ENCODE results near the gene CUTC. TPM values are rescaled to one million over a fixed set of nuclear protein-coding genes. Genes with fewer than 3 reads are reported as not detected.

The CUTC gene
- total RNA-seq, 2 donors from 2014 or later: 17.1 to 17.6 TPM

GRCh38 chr10:99754670-99755069, 22.6 kb downstream of the CUTC start:
- no peaks in the 10 kb centered on the region for H3K9me3 ChIP-seq (ENCODE audit: control insufficient read depth, low read length, poor library complexity, severe bottlenecking)
- Mint-ChIP-seq H3K4me3 (no peak overlapping the region), H3K4me1 (no peaks in the 10 kb centered on the region), H3K27me3 (no peaks in the 10 kb centered on the region), H3K27ac (no peak overlapping the region), H3K36me3 (ENCODE audit: low read depth) (peaks cover 19% of the 10 kb centered on the region)
- ATAC-seq (no peak), DNase-seq (no peak)

- Mint-ChIP-seq H3K4me1 (no peaks in the 10 kb centered on the region), H3K36me3 (ENCODE audit: low read depth) (peaks cover 22% of the 10 kb centered on the region), H3K27ac (no peak overlapping the region), H3K27me3 (no peaks in the 10 kb centered on the region), H3K4me3 (no peak overlapping the region)
- no peaks in the 10 kb centered on the region for H3K9me3 ChIP-seq (ENCODE audit: control insufficient read depth, low read length, poor library complexity, severe bottlenecking)
- ATAC-seq (no peak), DNase-seq (no peak)
Observed at GRCh38 chr10:99756159-99756558, 24.1 kb downstream of the CUTC start.

- no peak for ATAC-seq
- H3K27me3 Mint-ChIP-seq: no peaks in the 10 kb centered on the region
- DNase-seq: no peak
- H3K27ac Mint-ChIP-seq: no peak overlapping the region
- no peaks in the 10 kb centered on the region for H3K9me3 ChIP-seq (ENCODE audit: control insufficient read depth, low read length, poor library complexity, severe bottlenecking)
- peaks cover 24% of the 10 kb centered on the region for H3K36me3 Mint-ChIP-seq (ENCODE audit: low read depth)
- no peaks in the 10 kb centered on the region for H3K4me1 Mint-ChIP-seq
- no peak overlapping the region for H3K4me3 Mint-ChIP-seq
Observed at GRCh38 chr10:99758211-99758891, 26.3 kb downstream of the CUTC start.

GRCh38 chr10:99760321-99760720, 28.3 kb downstream of the CUTC start:
- no peak overlapping the region for H3K4me3 Mint-ChIP-seq
- DNase-seq (no peak), ATAC-seq (no peak)
- H3K27ac Mint-ChIP-seq: no peak overlapping the region
- H3K9me3 ChIP-seq (ENCODE audit: control insufficient read depth, low read length, poor library complexity, severe bottlenecking): no peaks in the 10 kb centered on the region
- H3K36me3 Mint-ChIP-seq (ENCODE audit: low read depth): peaks cover 26% of the 10 kb centered on the region
- H3K27me3 Mint-ChIP-seq: no peaks in the 10 kb centered on the region
- no peaks in the 10 kb centered on the region for H3K4me1 Mint-ChIP-seq

- Mint-ChIP-seq H3K36me3 (ENCODE audit: low read depth) (peaks cover 26% of the 10 kb centered on the region), H3K4me3 (no peak overlapping the region), H3K27me3 (no peaks in the 10 kb centered on the region), H3K4me1 (no peaks in the 10 kb centered on the region), H3K27ac (no peak overlapping the region)
- no peak for DNase-seq
- no peaks in the 10 kb centered on the region for H3K9me3 ChIP-seq (ENCODE audit: control insufficient read depth, low read length, poor library complexity, severe bottlenecking)
- ATAC-seq: no peak
Observed at GRCh38 chr10:99761365-99761764, 29.3 kb downstream of the CUTC start.

GRCh38 chr10:99765672-99766301, 33.8 kb downstream of the CUTC start:
- Mint-ChIP-seq H3K4me1 (no peaks in the 10 kb centered on the region), H3K27me3 (no peaks in the 10 kb centered on the region), H3K4me3 (no peak overlapping the region), H3K36me3 (ENCODE audit: low read depth) (peaks cover 5% of the 10 kb centered on the region), H3K27ac (no peak overlapping the region)
- DNase-seq (no peak), ATAC-seq (no peak)
- no peaks in the 10 kb centered on the region for H3K9me3 ChIP-seq (ENCODE audit: control insufficient read depth, low read length, poor library complexity, severe bottlenecking)

- ATAC-seq (no peak), DNase-seq (no peak)
- Mint-ChIP-seq H3K4me1 (no peaks in the 10 kb centered on the region), H3K27ac (no peak overlapping the region), H3K36me3 (ENCODE audit: low read depth) (peaks cover 3% of the 10 kb centered on the region), H3K4me3 (no peak overlapping the region), H3K27me3 (no peaks in the 10 kb centered on the region)
- no peaks in the 10 kb centered on the region for H3K9me3 ChIP-seq (ENCODE audit: control insufficient read depth, low read length, poor library complexity, severe bottlenecking)
Observed at GRCh38 chr10:99766302-99766681, 34.3 kb downstream of the CUTC start.

- Mint-ChIP-seq H3K27me3 (no peaks in the 10 kb centered on the region), H3K4me1 (no peaks in the 10 kb centered on the region), H3K4me3 (no peak overlapping the region), H3K36me3 (ENCODE audit: low read depth) (peaks cover 2% of the 10 kb centered on the region), H3K27ac (no peak overlapping the region)
- ATAC-seq: no peak
- no peak for DNase-seq
- H3K9me3 ChIP-seq (ENCODE audit: control insufficient read depth, low read length, poor library complexity, severe bottlenecking): no peaks in the 10 kb centered on the region
Observed at GRCh38 chr10:99767901-99768300, 35.9 kb downstream of the CUTC start.

- no peak for ATAC-seq
- no peak for DNase-seq
- H3K27me3 Mint-ChIP-seq: no peaks in the 10 kb centered on the region
- H3K9me3 ChIP-seq (ENCODE audit: control insufficient read depth, low read length, poor library complexity, severe bottlenecking): no peaks in the 10 kb centered on the region
- no peaks in the 10 kb centered on the region for H3K4me1 Mint-ChIP-seq
- no peaks in the 10 kb centered on the region for H3K36me3 Mint-ChIP-seq (ENCODE audit: low read depth)
- H3K4me3 Mint-ChIP-seq: no peak overlapping the region
- H3K27ac Mint-ChIP-seq: no peak overlapping the region
Observed at GRCh38 chr10:99768556-99768955, 36.5 kb downstream of the CUTC start.

- H3K4me1 Mint-ChIP-seq: no peaks in the 10 kb centered on the region
- no peaks in the 10 kb centered on the region for H3K9me3 ChIP-seq (ENCODE audit: control insufficient read depth, low read length, poor library complexity, severe bottlenecking)
- no peaks in the 10 kb centered on the region for H3K36me3 Mint-ChIP-seq (ENCODE audit: low read depth)
- no peak overlapping the region for H3K27ac Mint-ChIP-seq
- H3K27me3 Mint-ChIP-seq: no peaks in the 10 kb centered on the region
- no peak overlapping the region for H3K4me3 Mint-ChIP-seq
- DNase-seq: no peak
- no peak for ATAC-seq
Observed at GRCh38 chr10:99769706-99770105, 37.7 kb downstream of the CUTC start.

- no peaks in the 10 kb centered on the region for H3K27me3 Mint-ChIP-seq
- H3K27ac Mint-ChIP-seq: no peak overlapping the region
- DNase-seq: no peak
- H3K4me3 Mint-ChIP-seq: no peak overlapping the region
- no peaks in the 10 kb centered on the region for H3K36me3 Mint-ChIP-seq (ENCODE audit: low read depth)
- no peaks in the 10 kb centered on the region for H3K9me3 ChIP-seq (ENCODE audit: control insufficient read depth, low read length, poor library complexity, severe bottlenecking)
- no peak for ATAC-seq
- H3K4me1 Mint-ChIP-seq: no peaks in the 10 kb centered on the region
Observed at GRCh38 chr10:99770408-99771045, 38.5 kb downstream of the CUTC start.

- ATAC-seq (no peak), DNase-seq (no peak)
- no peak overlapping the region for H3K4me3 Mint-ChIP-seq
- H3K27ac Mint-ChIP-seq: no peak overlapping the region
- H3K27me3 Mint-ChIP-seq: no peaks in the 10 kb centered on the region
- H3K36me3 Mint-ChIP-seq (ENCODE audit: low read depth): no peaks in the 10 kb centered on the region
- no peaks in the 10 kb centered on the region for H3K9me3 ChIP-seq (ENCODE audit: control insufficient read depth, low read length, poor library complexity, severe bottlenecking)
- H3K4me1 Mint-ChIP-seq: no peaks in the 10 kb centered on the region
Observed at GRCh38 chr10:99775850-99776249, 43.8 kb downstream of the CUTC start.

- peaks cover 4% of the 10 kb centered on the region for H3K36me3 Mint-ChIP-seq (ENCODE audit: low read depth)
- H3K4me1 Mint-ChIP-seq: no peaks in the 10 kb centered on the region
- H3K4me3 Mint-ChIP-seq: no peak overlapping the region
- DNase-seq (no peak), ATAC-seq (no peak)
- H3K27ac Mint-ChIP-seq: peak overlapping the region; percentile 39
- H3K27me3 Mint-ChIP-seq: no peaks in the 10 kb centered on the region
- no peaks in the 10 kb centered on the region for H3K9me3 ChIP-seq (ENCODE audit: control insufficient read depth, low read length, poor library complexity, severe bottlenecking)
Observed at GRCh38 chr10:99777918-99778714, 46.1 kb downstream of the CUTC start.

Data from T-helper 17 cell (primary cell).